ENCODE measurements around the gene L1CAM. TPM values are rescaled to one million over a fixed set of nuclear protein-coding genes. Genes with fewer than 3 reads are reported as not detected.

L1CAM gene
- 0.27 and 0.50 TPM in 2 replicates for total RNA-seq

GRCh38 chrX:153885968-153886903 is at the start of gene L1CAM:
Gene L1CAM (minus strand): TSS chrX:153886173. CDS start chrX:153875836, 10,337 bp downstream.

GRCh38 chrX:153934762-153935325 is 48.9 kb upstream of the L1CAM start, which contains the start of gene NAA10:
Gene NAA10 (minus strand): TSS chrX:153935037. CDS start chrX:153934904, 133 bp downstream.

GRCh38 chrX:153925739-153926551 is 40.0 kb upstream of the L1CAM start, which contains the start of gene ARHGAP4:
Gene ARHGAP4 (minus strand): TSS chrX:153926264. CDS start chrX:153926202, 62 bp downstream.

GRCh38 chrX:153903991-153904957 is 18.3 kb upstream of the L1CAM start, which contains the start of gene AVPR2:
Gene AVPR2 (plus strand): TSS chrX:153904673. CDS start chrX:153905146, 473 bp downstream.

GRCh38 chrX:153829799-153830639 is 56.0 kb downstream of the L1CAM start, which contains the start of gene PDZD4:
Gene PDZD4 (minus strand): TSS chrX:153830544. CDS start chrX:153830298, 246 bp downstream.

Other genes with a start within 250 kb of the L1CAM start
- 0.13 and 0.29 TPM in 2 replicates for gene DUSP9, start 239.0 kb downstream of the L1CAM start, total RNA-seq
- gene PNCK, start 212.4 kb downstream of the L1CAM start, total RNA-seq, result not detected in 2 replicates
- 9.6 and 12.8 TPM in 2 replicates for gene SLC6A8, start 198.2 kb downstream of the L1CAM start, total RNA-seq
- gene BCAP31, start 161.8 kb downstream of the L1CAM start, total RNA-seq, result 237 and 249 TPM in 2 replicates
- gene ABCD1, start 161.3 kb downstream of the L1CAM start, total RNA-seq, result 10.5 and 15.2 TPM in 2 replicates
- 2.2 and 7.0 TPM in 2 replicates for gene PLXNB3, start 121.9 kb downstream of the L1CAM start, total RNA-seq
- not detected in 2 replicates for gene SRPK3, start 105.1 kb downstream of the L1CAM start, total RNA-seq
- 32.9 and 35.0 TPM in 2 replicates for gene IDH3G, start 91.8 kb downstream of the L1CAM start, total RNA-seq
- 127 and 133 TPM in 2 replicates for gene SSR4, start 91.5 kb downstream of the L1CAM start, total RNA-seq
- under 0.01 and 0.14 TPM in 2 replicates for gene PDZD4, start 55.6 kb downstream of the L1CAM start, total RNA-seq
- not detected in 2 replicates for gene AVPR2, start 18.5 kb upstream of the L1CAM start, total RNA-seq
- gene ARHGAP4, start 40.1 kb upstream of the L1CAM start, total RNA-seq, result 10.5 and 35.1 TPM in 2 replicates
- gene NAA10, start 48.9 kb upstream of the L1CAM start, total RNA-seq, result 114 and 132 TPM in 2 replicates
- 2.3 and 3.1 TPM in 2 replicates for gene RENBP, start 58.5 kb upstream of the L1CAM start, total RNA-seq
- 40.6 and 56.9 TPM in 2 replicates for gene HCFC1, start 85.6 kb upstream of the L1CAM start, total RNA-seq
- 3.7 and 4.0 TPM in 2 replicates for gene TMEM187, start 86.6 kb upstream of the L1CAM start, total RNA-seq
- gene IRAK1, start 133.7 kb upstream of the L1CAM start, total RNA-seq, result 72.7 and 88.6 TPM in 2 replicates
- 32.8 and 34.7 TPM in 2 replicates for gene MECP2, start 211.5 kb upstream of the L1CAM start, total RNA-seq

All from thoracic aorta endothelial cell (primary cell).